HUES48 (cell line): ENCODE results near the gene NKAIN4.

Source experiments
- H3K27ac ChIP-seq: one replicate; pipeline ENCODE4 v1.7.0; 2013; ENCODE audit warnings: low read depth, low read length, inconsistent platforms
- H3K27me3 ChIP-seq: 2 replicates; pipeline ENCODE4 v1.6.1; 2013; ENCODE audit warnings: mild to moderate bottlenecking, low read length; ENCODE audit not compliant: control insufficient read depth, insufficient read depth
- H3K36me3 ChIP-seq: 2 replicates; pipeline ENCODE4 v1.6.1; 2013; ENCODE audit warnings: low read length; ENCODE audit not compliant: control insufficient read depth, insufficient read depth
- H3K4me1 ChIP-seq: 2 replicates; pipeline ENCODE4 v1.6.1; 2013; ENCODE audit warnings: mild to moderate bottlenecking, low read length; ENCODE audit not compliant: control insufficient read depth, insufficient read depth
- H3K4me3 ChIP-seq: 2 replicates; pipeline ENCODE4 v1.5.1; 2013; ENCODE audit warnings: mild to moderate bottlenecking, low read depth, low read length
- H3K9ac ChIP-seq: 2 replicates; pipeline ENCODE4 v1.6.1; 2013; ENCODE audit warnings: mild to moderate bottlenecking, low read depth, low read length, moderate library complexity
- H3K9me3 ChIP-seq: 2 replicates; pipeline ENCODE4 v1.6.1; 2013; ENCODE audit warnings: low read length; ENCODE audit not compliant: control insufficient read depth, insufficient read depth

Gene NKAIN4

DNA sequence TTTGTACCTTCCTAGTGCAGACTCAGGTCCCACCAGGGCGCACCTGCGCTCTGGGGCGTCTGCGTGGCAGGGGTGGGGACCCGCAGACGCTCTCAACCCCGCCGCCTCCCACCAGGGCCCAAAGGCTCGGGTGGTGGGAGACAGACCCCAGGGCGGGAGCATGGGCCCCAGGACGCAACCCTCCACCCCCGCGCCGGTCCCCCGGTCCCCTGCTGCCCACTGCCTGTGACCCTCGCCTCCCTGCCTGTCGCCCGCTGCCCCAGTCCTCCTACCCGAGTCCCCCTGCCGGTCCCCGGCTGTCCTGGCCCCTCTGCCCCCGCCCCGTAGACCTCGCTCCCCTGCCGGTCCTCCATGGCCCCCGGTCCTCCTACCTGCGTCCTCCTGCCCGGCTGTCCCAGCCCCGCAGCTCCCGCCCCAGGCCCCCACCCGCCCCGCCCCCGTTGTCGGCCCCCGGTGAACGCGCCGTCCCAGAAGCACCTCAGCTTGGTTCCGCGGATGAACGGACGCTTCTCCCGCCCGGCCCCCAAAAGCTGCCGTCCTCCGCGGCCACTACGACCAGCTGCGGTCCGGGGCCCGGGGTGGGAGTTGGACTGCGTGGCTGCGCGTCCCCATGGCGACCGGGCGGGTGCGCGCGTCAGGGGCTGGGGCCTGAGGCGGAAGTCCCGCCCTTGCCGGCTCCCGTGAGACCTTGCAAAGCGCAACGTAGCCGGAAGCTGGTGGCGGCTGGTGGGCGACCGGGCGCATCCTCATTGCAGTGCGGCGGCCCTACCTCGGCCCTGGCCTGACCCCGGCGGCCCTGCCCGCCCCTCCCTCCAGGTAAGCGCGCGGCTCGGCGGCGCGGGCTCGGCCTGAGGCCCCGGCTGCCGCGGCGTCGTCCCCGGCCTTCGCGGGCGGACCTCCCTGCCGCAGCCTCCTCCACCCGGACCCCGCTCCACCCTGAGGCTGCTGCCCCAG, 18.1 kb upstream of the NKAIN4 start, which contains the start of gene ARFGAP1:
Gene ARFGAP1, plus strand, starts transcription at position 709 of the 954 bp plus-strand sequence. CDS start 2,768 bp downstream, outside the sequence.
- no peaks in the 10 kb centered on the region for H3K27me3 ChIP-seq
- 0 out of 2 replicates have a peak, but pooled peaks cover 4% of the 10 kb centered on the region for H3K4me1 ChIP-seq
- H3K36me3 ChIP-seq = peaks cover 24% of the 10 kb centered on the region
- no peaks in the 10 kb centered on the region for H3K9me3 ChIP-seq
- peak within 1 kb of the TSS; percentile 84 for H3K4me3 ChIP-seq
- H3K27ac ChIP-seq = peak within 1 kb of the TSS; percentile 42
- peak within 1 kb of the TSS; percentile 63; the same call in 1 of the 2 replicates for H3K9ac ChIP-seq

DNA sequence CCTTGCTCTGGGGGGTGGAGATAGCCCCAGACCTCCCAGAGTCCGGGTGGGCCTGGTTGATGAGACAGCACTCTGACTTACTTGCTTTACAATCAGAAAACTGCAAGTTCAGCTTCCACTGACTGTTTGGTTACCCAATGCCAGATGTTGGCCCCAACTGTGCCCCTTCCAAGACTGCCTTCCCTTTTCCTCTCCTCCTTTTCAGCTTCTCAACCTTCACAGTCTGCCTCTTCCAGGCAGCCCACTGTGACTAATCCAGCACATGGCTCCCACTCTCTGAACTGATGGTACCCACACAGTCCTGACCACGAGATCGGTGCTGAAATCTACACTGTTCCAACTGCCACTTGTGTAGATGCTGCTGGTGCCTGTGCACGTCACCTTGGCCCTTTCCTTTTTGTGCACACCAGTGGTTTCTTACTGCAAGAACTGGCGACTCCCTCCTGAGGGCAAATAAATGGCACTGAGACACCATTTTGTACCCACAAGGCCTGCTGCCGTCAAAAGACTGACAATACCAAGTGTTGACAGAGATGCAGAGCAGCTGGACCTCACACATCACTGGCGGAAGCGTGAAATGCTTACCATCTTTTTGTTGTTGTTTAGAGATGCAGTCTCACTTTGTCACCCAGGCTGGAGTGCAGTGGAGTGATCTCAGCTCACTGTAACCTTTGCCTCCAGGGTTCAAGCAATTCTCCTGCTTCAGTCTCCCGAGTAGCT, 16.5 kb upstream of the NKAIN4 start:
- Histone ChIP-seq H3K4me1 (0 out of 2 replicates have a peak, but pooled peaks cover 4% of the 10 kb centered on the region), H3K9me3 (no peaks in the 10 kb centered on the region), H3K36me3 (peaks cover 7% of the 10 kb centered on the region), H3K27me3 (no peaks in the 10 kb centered on the region), H3K27ac (no peak overlapping the region), H3K9ac (no peak overlapping the region), H3K4me3 (no peak overlapping the region)

DNA sequence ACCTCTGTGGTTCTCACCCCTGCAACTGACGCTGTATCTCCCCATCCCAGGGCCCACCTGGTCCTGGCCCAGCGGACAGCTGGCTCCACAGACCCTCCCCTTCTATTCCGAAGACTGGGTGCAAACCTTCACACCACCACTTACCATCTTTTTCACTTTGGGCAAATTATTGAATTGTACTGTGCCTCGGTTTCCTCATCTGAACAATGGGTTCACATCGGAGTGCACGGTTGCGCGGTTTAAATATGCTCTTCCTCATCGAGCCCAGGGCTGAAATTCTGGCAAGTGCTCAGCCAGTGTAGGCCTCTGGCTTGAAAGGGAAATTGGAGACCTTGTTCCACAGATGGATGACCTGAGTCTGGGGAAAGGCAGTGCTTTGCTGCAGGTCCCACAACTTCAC, 15.5 kb upstream of the NKAIN4 start:
- no peak overlapping the region for H3K27ac ChIP-seq
- no peaks in the 10 kb centered on the region for H3K9me3 ChIP-seq
- peaks cover 3% of the 10 kb centered on the region; the same call in 1 of the 2 replicates for H3K36me3 ChIP-seq
- no peak overlapping the region for H3K9ac ChIP-seq
- no peak overlapping the region for H3K4me3 ChIP-seq
- H3K27me3 ChIP-seq = no peaks in the 10 kb centered on the region
- 0 out of 2 replicates have a peak, but pooled peaks cover 4% of the 10 kb centered on the region for H3K4me1 ChIP-seq

DNA sequence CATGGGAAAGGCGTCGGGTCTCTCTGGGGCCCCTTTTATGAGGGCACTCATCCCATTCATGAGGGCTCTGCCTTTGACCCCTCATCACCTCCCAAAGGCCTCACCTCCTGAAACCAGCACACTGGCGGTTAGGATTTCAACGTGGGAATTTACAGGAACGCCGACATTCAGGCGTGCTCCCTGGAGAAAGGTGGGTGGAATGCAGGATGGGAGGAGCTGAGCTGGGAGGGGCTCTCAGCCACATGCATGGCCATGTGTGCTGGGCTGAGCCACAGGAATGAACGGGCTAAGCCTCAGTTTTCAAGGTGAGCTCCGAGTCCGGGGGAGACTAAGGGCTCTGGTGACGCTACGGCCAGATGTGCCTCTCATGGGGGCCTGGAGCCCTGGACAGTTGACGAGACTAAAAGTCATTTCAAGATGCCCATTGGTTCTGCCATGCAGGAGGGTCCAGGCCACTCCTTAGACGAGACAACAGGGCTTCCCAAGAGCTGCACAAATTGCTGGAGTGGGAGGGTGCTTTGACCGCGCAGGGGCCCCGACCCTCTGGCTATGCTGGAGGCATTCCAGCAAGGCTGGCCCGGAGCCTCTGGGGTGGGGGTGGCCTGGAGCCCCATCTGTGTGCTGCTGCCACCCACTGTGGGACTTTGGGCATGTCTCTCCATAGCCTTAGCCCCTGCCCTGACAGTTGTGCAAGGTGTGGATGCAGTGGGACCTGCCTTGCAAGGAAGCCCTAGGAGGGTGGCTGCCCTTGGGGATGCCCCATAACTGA, 14.6 kb upstream of the NKAIN4 start:
- H3K4me1 ChIP-seq = 0 out of 2 replicates have a peak, but pooled peaks cover 2% of the 10 kb centered on the region
- no peak overlapping the region for H3K4me3 ChIP-seq
- no peaks in the 10 kb centered on the region for H3K9me3 ChIP-seq
- H3K36me3 ChIP-seq = peaks cover 3% of the 10 kb centered on the region; the same call in 1 of the 2 replicates
- H3K27ac ChIP-seq = no peak overlapping the region
- no peak overlapping the region for H3K9ac ChIP-seq
- no peaks in the 10 kb centered on the region for H3K27me3 ChIP-seq

DNA sequence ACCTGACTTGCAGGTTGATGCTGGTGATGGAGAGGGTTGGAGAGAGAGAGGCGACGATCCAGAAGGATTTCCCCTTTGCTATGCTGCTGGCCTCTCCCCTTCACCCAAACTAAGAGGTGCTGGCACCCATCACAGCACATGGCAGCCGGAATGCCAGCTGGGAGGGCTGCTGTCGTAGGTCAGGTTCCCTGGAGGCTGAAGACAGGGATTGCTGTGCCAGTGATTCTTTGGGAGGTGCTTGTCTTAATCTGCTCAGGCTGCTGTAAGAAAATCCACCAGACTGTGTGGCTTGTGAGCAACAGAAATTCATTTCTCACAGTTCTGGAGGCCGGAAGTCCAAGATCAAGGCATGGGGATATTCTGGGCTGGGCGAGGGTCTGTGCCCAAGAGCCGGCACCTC, 14.0 kb upstream of the NKAIN4 start:
- Histone ChIP-seq H3K27ac (no peak overlapping the region), H3K27me3 (no peaks in the 10 kb centered on the region), H3K9me3 (no peaks in the 10 kb centered on the region), H3K4me1 (no peaks in the 10 kb centered on the region), H3K36me3 (peaks cover 3% of the 10 kb centered on the region; the same call in 1 of the 2 replicates), H3K4me3 (no peak overlapping the region), H3K9ac (no peak overlapping the region; the same call in 1 of the 2 replicates)

DNA sequence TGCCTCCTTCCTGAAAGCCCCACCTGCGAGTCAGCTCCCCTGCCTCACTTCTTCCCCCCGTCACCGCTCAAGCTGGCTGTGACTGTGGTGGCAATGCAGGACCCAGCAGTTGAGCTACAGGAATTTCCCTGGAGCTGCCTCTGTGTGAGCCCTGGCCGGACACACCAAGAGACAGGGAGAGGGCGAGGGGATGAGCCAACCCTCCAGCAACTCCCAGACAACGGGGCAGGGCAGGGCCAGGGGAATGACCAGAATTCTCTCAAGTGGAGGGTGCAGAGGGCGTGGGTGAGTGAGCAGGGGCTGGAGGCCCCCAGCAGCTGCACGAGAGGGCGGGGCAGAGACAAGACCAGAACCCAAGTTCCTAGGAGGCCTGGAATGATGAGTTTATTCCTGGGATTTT, 13.4 kb upstream of the NKAIN4 start:
- no peak overlapping the region for H3K4me3 ChIP-seq
- H3K4me1 ChIP-seq = no peaks in the 10 kb centered on the region
- H3K9ac ChIP-seq = no peak overlapping the region; the same call in 1 of the 2 replicates
- H3K27me3 ChIP-seq = no peaks in the 10 kb centered on the region
- peaks cover 3% of the 10 kb centered on the region; the same call in 1 of the 2 replicates for H3K36me3 ChIP-seq
- H3K27ac ChIP-seq = no peak overlapping the region
- no peaks in the 10 kb centered on the region for H3K9me3 ChIP-seq

DNA sequence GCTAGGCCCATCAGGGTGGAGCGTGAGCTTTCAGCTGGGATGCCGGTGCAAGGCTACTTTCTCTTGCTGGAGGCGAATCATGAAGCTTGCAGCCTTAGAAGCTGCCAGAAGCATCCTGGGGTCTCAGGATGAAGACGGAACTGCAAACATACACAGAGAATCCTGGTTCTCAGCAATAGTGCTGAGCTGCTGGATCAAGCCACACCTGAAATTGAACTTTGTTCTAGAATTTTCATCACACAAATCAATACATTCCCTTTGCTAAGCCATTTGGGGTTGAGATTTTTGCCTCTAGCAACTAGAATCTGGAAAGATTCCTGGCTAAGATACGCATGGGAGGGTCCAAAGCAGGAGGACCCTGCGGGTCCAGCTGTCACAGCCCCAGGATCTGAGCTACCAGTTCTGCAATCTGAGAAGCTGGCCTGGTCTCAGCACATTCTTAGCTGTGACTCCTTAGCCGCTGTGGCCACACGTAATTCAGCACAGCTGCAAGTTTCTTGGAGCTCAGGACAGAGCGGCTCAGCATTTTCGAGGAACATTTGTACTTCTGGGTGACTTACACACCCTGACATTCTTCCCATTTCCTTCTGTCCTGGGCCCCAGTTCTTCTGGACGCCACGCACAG, 11.7 kb upstream of the NKAIN4 start:
- no peaks in the 10 kb centered on the region for H3K9me3 ChIP-seq
- no peak overlapping the region for H3K4me3 ChIP-seq
- H3K27ac ChIP-seq = no peak overlapping the region
- no peak overlapping the region for H3K9ac ChIP-seq
- peaks cover 3% of the 10 kb centered on the region; the same call in 1 of the 2 replicates for H3K36me3 ChIP-seq
- H3K27me3 ChIP-seq = no peaks in the 10 kb centered on the region
- H3K4me1 ChIP-seq = no peaks in the 10 kb centered on the region

DNA sequence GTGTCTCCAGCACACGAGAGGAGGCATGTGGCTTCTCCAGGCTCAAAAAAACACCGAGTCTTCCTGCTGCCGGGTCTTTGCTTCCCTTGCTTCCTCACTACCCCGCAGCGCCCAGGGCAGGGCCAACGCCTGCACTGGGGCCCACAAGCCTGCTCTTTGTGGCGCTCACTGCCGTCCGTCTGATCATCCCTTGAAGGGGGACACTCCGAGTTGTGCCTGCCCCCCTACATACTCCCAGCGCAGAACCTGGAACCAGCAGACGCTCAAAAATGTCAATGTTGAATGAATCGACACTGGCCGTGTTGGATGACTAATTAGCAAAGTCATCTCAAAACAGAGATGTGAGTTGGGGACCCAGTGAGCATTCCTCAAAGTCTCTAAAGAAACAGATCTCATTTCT, 10.3 kb upstream of the NKAIN4 start:
- Histone ChIP-seq H3K27me3 (no peaks in the 10 kb centered on the region), H3K9ac (no peak overlapping the region), H3K27ac (no peak overlapping the region)

DNA sequence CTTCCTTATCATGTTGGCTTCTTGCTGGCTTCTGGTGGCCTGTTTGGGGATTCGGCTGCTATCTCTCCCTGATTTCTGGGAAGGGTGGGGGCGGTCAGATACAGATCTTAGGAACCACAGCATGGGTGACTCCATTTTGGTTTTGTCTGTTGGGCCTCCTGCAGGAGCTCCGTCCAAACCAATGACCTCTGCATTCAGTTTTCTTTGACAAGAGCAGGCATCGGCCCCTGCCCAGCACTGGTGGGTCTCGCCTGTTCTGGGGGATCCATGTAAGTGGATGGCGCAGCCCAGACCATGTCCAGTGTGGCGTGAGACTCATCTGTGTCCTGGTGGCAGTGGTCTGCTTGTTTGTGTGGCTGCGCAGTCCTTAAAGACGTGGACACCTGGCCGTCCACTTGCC, 9.7 kb upstream of the NKAIN4 start:
- H3K27ac ChIP-seq = no peak overlapping the region
- no peaks in the 10 kb centered on the region for H3K27me3 ChIP-seq
- no peaks in the 10 kb centered on the region for H3K36me3 ChIP-seq
- H3K4me1 ChIP-seq = no peaks in the 10 kb centered on the region
- H3K9me3 ChIP-seq = no peaks in the 10 kb centered on the region
- no peak overlapping the region for H3K4me3 ChIP-seq
- no peak overlapping the region for H3K9ac ChIP-seq

More for the DNA sequence above, 10.3 kb upstream of the NKAIN4 start:
- no peak overlapping the region for H3K4me3 ChIP-seq
- no peaks in the 10 kb centered on the region for H3K36me3 ChIP-seq
- H3K9me3 ChIP-seq = no peaks in the 10 kb centered on the region
- no peaks in the 10 kb centered on the region for H3K4me1 ChIP-seq

DNA sequence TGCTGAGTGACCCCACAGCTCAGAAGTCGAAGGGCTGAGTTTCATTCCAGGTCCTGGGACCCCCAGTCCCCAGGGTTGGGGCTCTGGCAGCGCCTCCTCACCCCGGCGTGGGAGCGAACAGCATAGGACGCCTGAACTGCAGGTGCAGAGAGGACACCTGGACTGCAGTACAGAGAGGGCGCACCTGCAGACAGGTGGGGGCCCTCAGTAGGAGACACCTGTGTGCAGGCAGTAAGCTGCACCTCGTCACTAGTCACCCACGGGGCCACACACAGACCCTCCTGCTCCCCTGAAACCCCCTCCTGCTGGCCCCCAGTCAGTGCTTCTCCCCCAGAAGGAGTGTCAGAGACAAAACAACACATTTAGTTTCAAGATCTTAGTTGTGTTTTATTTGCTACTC, 8.6 kb upstream of the NKAIN4 start:
- Histone ChIP-seq H3K27me3 (0 out of 2 replicates have a peak, but pooled peaks cover 5% of the 10 kb centered on the region), H3K36me3 (no peaks in the 10 kb centered on the region), H3K4me1 (no peaks in the 10 kb centered on the region), H3K9ac (no peak overlapping the region), H3K4me3 (no peak overlapping the region), H3K27ac (no peak overlapping the region), H3K9me3 (no peaks in the 10 kb centered on the region)
